H9 (cell line): ENCODE measurements around the gene WAPL. TPM values are rescaled to one million over a fixed set of nuclear protein-coding genes. Genes with fewer than 3 reads are reported as not detected.

ENCODE experiments used
- DNase-seq: peaks from one replicate; pipeline ENCODE4 v3.0.0-alpha.2; 2017
- H2AFZ ChIP-seq: one replicate; pipeline ENCODE4 v1.6.1; 2013; ENCODE audit warnings: mild to moderate bottlenecking, low read length, control low read depth, moderate library complexity
- H2AK5ac ChIP-seq: 2 replicates; pipeline ENCODE4 v1.6.1; 2013; ENCODE audit warnings: low read length, control low read depth, mixed read lengths; ENCODE audit not compliant: insufficient read length
- H2BK120ac ChIP-seq: one replicate; pipeline ENCODE4 v1.6.1; 2013; ENCODE audit warnings: low read depth, mild to moderate bottlenecking, low read length, control low read depth, inconsistent platforms; ENCODE audit not compliant: poor library complexity, severe bottlenecking
- H2BK12ac ChIP-seq: 2 replicates; pipeline ENCODE4 v1.6.1; 2013; ENCODE audit warnings: low read length, control low read depth, mixed read lengths, low read depth; ENCODE audit not compliant: insufficient read length
- H2BK15ac ChIP-seq: 2 replicates; pipeline ENCODE4 v1.6.1; 2013; ENCODE audit warnings: low read depth, low read length, control low read depth
- H2BK20ac ChIP-seq: one replicate; pipeline ENCODE4 v1.6.1; 2013; ENCODE audit warnings: low read depth, mild to moderate bottlenecking, low read length, control low read depth, inconsistent platforms; ENCODE audit not compliant: poor library complexity, severe bottlenecking
- H2BK5ac ChIP-seq: 2 replicates; pipeline ENCODE4 v1.6.1; 2013; ENCODE audit warnings: low read length, control low read depth, mixed read lengths; ENCODE audit not compliant: insufficient read length
- H3K14ac ChIP-seq: 2 replicates; pipeline ENCODE4 v1.6.1; 2013; ENCODE audit warnings: low read length, control low read depth; ENCODE audit not compliant: insufficient read depth
- H3K18ac ChIP-seq: 2 replicates; pipeline ENCODE4 v1.6.1; 2013; ENCODE audit warnings: low read depth, mild to moderate bottlenecking, mixed read lengths, low read length, control low read depth; ENCODE audit not compliant: insufficient read length
- H3K23ac ChIP-seq: 2 replicates; pipeline ENCODE4 v1.6.1; 2013; ENCODE audit warnings: low read length, control low read depth, mixed read lengths, low read depth; ENCODE audit not compliant: insufficient read length
- H3K23me2 ChIP-seq: 2 replicates; pipeline ENCODE4 v1.6.1; 2013; ENCODE audit warnings: low read depth, mild to moderate bottlenecking, mixed read lengths, low read length, control low read depth; ENCODE audit not compliant: insufficient read length, poor library complexity, severe bottlenecking
- H3K27ac ChIP-seq: 2 replicates; pipeline ENCODE4 v1.5.1; 2013; ENCODE audit warnings: low read length, control low read depth, mixed read lengths, low read depth; ENCODE audit not compliant: insufficient read length
- H3K27me3 ChIP-seq: 2 replicates; pipeline ENCODE4 v1.6.1; 2013; ENCODE audit warnings: low read length, control low read depth, inconsistent platforms; ENCODE audit not compliant: insufficient read depth
- H3K4ac ChIP-seq: 2 replicates; pipeline ENCODE4 v1.6.1; 2013; ENCODE audit warnings: low read depth, mild to moderate bottlenecking, control low read depth, inconsistent platforms, low read length, moderate library complexity
- H3K4me1 ChIP-seq: 2 replicates; pipeline ENCODE4 v1.6.1; 2013; ENCODE audit warnings: low read length, control low read depth, inconsistent platforms; ENCODE audit not compliant: insufficient read depth
- H3K4me2 ChIP-seq: 2 replicates; pipeline ENCODE4 v1.6.1; 2013; ENCODE audit warnings: low read length, control low read depth, mixed read lengths; ENCODE audit not compliant: insufficient read length, insufficient read depth
- H3K56ac ChIP-seq: 2 replicates; pipeline ENCODE4 v1.6.1; 2013; ENCODE audit warnings: low read depth, mild to moderate bottlenecking, mixed read lengths, low read length, control low read depth; ENCODE audit not compliant: insufficient read length
- H3K79me1 ChIP-seq: 2 replicates; pipeline ENCODE4 v1.6.1; 2013; ENCODE audit warnings: low read depth, mild to moderate bottlenecking, moderate library complexity, low read length, control low read depth, inconsistent platforms; ENCODE audit not compliant: insufficient read depth, poor library complexity, severe bottlenecking
- H3K79me2 ChIP-seq: 2 replicates; pipeline ENCODE4 v1.6.1; 2013; ENCODE audit warnings: low read length, control low read depth, inconsistent platforms; ENCODE audit not compliant: insufficient read depth
- H3K9ac ChIP-seq: 2 replicates; pipeline ENCODE4 v1.6.1; 2013; ENCODE audit warnings: low read length, control low read depth, mixed read lengths; ENCODE audit not compliant: insufficient read length; ENCODE audit errors: extremely low read depth
- H3K9me3 ChIP-seq: one replicate; pipeline ENCODE4 v1.6.1; 2013; ENCODE audit warnings: low read depth, low read length, inconsistent platforms; ENCODE audit not compliant: control insufficient read depth
- H3T11ph ChIP-seq: one replicate; pipeline ENCODE4 v1.6.1; 2013; ENCODE audit warnings: mild to moderate bottlenecking, low read length, control low read depth, inconsistent platforms
- H4K20me1 ChIP-seq: one replicate; pipeline ENCODE4 v1.6.1; 2013; ENCODE audit not compliant: control insufficient read depth, insufficient read length, insufficient read depth
- H4K5ac ChIP-seq: 2 replicates; pipeline ENCODE4 v1.6.1; 2013; ENCODE audit warnings: low read depth, mild to moderate bottlenecking, mixed read lengths, low read length, control low read depth; ENCODE audit not compliant: insufficient read length
- H4K8ac ChIP-seq: replicated peaks from 2 replicates; pipeline ENCODE4 v1.6.1; 2013; ENCODE audit warnings: low read length, control low read depth, mixed read lengths, low read depth; ENCODE audit not compliant: insufficient read length
- H4K91ac ChIP-seq: 2 replicates; pipeline ENCODE4 v1.6.1; 2013; ENCODE audit warnings: low read depth, mild to moderate bottlenecking, moderate library complexity, mixed read lengths, low read length, control low read depth; ENCODE audit not compliant: insufficient read length
- H3K27ac Mint-ChIP-seq, 3 experiments: 2 replicates in 2 of 3; 3 replicates in 1 of 3; pipeline ENCODE4 v1.8.0; 2020 to 2021; ENCODE audit warnings: mixed read lengths in 3 of 3, mild to moderate bottlenecking in 1 of 3, moderate library complexity in 1 of 3
- H3K27me3 Mint-ChIP-seq: 2 replicates; pipeline ENCODE4 v1.8.0; 2021; ENCODE audit warnings: low read depth, mild to moderate bottlenecking, moderate library complexity, mixed read lengths
- H3K36me3 Mint-ChIP-seq, 3 experiments: 2 replicates in 2 of 3; 3 replicates in 1 of 3; pipeline ENCODE4 v1.8.0; 2020 to 2021; ENCODE audit warnings: low read depth in 3 of 3, mixed read lengths in 3 of 3; ENCODE audit not compliant: insufficient read depth in 1 of 3
- H3K4me1 Mint-ChIP-seq, 2 experiments: 2 replicates each; pipeline ENCODE4 v1.8.0; 2020; ENCODE audit warnings: mixed read lengths in 2 of 2
- H3K4me3 Mint-ChIP-seq, 2 experiments: 2 replicates in 1 of 2; 3 replicates in 1 of 2; pipeline ENCODE4 v1.8.0; 2020 to 2021; ENCODE audit warnings: mild to moderate bottlenecking in 2 of 2, mixed read lengths in 2 of 2, moderate library complexity in 1 of 2
- H3K9me3 Mint-ChIP-seq, 2 experiments: 2 replicates in 1 of 2; 3 replicates in 1 of 2; pipeline ENCODE4 v1.8.0; 2020; ENCODE audit warnings: mild to moderate bottlenecking in 2 of 2, mixed read lengths in 2 of 2, moderate library complexity in 1 of 2
- WGBS: extraction: QIAGEN DNeasy Blood & Tissue Kit; methylation state at CpG from one replicate; pipeline ENCODE4 v1.1.7; 2013; ENCODE audit warnings: missing lambda C conversion rate, low lambda C conversion rate, mixed read lengths; ENCODE audit not compliant: insufficient read length; ENCODE audit errors: extremely low coverage; 5-methylcytosine and 5-hydroxymethylcytosine counted together
- total RNA-seq: library from RNA; stranded (reverse); gene quantifications from 2 replicates; pipeline ENCODE4 v1.2.1, GENCODE V29; 2021
- TF ChIP-seq, protein P1 (sequence below): fragments of 200-600 bp; sonication (generic); conservative IDR thresholded peaks from 3 replicates; pipeline ENCODE4 v1.8.0; 2021; ENCODE audit warnings: antibody characterized with exemption, mild to moderate bottlenecking

WAPL gene
- total RNA-seq, 1 experiment from 2014 or later: 61.4 TPM

DNA sequence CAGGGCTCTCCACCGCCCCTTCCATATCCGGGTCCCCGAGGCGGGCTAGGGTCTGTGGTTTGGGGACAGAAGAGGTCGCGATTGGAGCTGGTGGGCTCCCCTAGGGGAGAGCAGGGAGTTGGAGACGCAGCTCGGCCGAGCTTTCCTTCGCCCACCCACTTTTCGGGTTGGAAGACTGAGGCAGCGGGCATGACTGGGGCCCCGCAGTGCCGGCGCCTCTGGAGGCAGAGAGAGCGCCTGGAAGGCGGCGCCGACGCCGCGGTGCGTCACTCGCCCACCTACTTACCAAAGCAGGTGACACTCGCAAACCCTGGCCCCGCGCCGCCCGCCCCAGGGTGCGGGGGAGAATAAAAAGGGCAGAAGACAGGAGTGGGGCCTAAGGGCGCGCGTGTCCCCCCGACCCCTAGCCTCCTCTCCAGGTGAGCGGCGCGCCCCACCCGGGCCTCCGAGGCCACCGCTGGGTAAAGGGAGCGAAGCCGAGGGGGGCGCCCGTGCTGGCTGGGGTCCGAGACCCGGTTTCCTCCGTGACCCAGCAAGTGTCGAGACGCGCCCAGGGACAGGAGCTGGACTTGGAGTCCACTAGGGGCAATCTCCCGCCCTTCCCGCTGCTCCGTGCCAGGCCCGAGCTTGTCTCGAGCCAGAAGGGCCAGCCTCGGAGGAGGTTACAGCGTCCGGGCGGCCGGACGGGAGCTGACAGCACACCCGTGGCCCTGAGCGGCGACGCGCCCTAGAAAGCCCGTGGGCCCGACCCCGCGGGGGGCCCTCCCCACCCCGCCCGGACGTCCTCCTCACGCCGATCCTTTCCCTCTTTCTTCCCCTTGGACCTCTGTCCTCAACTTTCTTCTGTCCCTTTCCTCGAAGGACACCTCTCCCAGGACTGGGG, 120.6 kb downstream of the WAPL start:
- H2BK12ac ChIP-seq: no peak overlapping the region
- TF ChIP-seq, protein P1, sequence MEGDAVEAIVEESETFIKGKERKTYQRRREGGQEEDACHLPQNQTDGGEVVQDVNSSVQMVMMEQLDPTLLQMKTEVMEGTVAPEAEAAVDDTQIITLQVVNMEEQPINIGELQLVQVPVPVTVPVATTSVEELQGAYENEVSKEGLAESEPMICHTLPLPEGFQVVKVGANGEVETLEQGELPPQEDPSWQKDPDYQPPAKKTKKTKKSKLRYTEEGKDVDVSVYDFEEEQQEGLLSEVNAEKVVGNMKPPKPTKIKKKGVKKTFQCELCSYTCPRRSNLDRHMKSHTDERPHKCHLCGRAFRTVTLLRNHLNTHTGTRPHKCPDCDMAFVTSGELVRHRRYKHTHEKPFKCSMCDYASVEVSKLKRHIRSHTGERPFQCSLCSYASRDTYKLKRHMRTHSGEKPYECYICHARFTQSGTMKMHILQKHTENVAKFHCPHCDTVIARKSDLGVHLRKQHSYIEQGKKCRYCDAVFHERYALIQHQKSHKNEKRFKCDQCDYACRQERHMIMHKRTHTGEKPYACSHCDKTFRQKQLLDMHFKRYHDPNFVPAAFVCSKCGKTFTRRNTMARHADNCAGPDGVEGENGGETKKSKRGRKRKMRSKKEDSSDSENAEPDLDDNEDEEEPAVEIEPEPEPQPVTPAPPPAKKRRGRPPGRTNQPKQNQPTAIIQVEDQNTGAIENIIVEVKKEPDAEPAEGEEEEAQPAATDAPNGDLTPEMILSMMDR: no peak; the same call in 2 of the 3 replicates
- H4K8ac ChIP-seq: no peak overlapping the region
- H2AK5ac ChIP-seq: no peak overlapping the region
- H3K27me3 ChIP-seq: peaks cover 19% of the 10 kb centered on the region; the same call in 1 of the 2 replicates
- Mint-ChIP-seq H3K27ac (no peak overlapping the region), H3K4me1 (peaks cover 22 to 23% of the 10 kb centered on the region in 2 experiments), H3K4me3 (peak overlapping the region; percentile 75 to 82), H3K9me3 (peaks cover 0 to 6% of the 10 kb centered on the region in 2 experiments; a peak in 3 of 5 replicates), H3K27me3 (peaks cover 68% of the 10 kb centered on the region), H3K36me3 (peaks cover 0 to 4% (median 1%) of the 10 kb centered on the region in 3 experiments; a peak in 3 of 7 replicates)
- no peak overlapping the region for H3K23ac ChIP-seq
- no peak for DNase-seq
- H2BK20ac ChIP-seq: no peak overlapping the region
- no peaks in the 10 kb centered on the region for H3K9me3 ChIP-seq
- no peak overlapping the region for H3K56ac ChIP-seq
- no peak overlapping the region for H4K5ac ChIP-seq
- H4K20me1 ChIP-seq: no peaks in the 10 kb centered on the region
- no peak overlapping the region for H2BK5ac ChIP-seq
- H3T11ph ChIP-seq: no peak overlapping the region
- H3K79me1 ChIP-seq: no peaks in the 10 kb centered on the region
- no peak overlapping the region for H2BK15ac ChIP-seq
- H3K18ac ChIP-seq: no peak overlapping the region
- no peak overlapping the region for H4K91ac ChIP-seq
- H2AFZ ChIP-seq: no peak overlapping the region
- H3K79me2 ChIP-seq: no peaks in the 10 kb centered on the region
- peaks cover 6% of the 10 kb centered on the region; the same call in 1 of the 2 replicates for H3K4me1 ChIP-seq
- no peak overlapping the region for H3K4ac ChIP-seq
- no CpG with 5 or more reads among the region's 76 CpGs for WGBS
- H3K27ac ChIP-seq: no peak overlapping the region
- no peak overlapping the region for H3K9ac ChIP-seq
- H2BK120ac ChIP-seq: no peak overlapping the region
- peak overlapping the region; percentile 39 for H3K4me2 ChIP-seq
- H3K14ac ChIP-seq: no peak overlapping the region; the same call in 1 of the 2 replicates
- H3K23me2 ChIP-seq: peaks cover 15% of the 10 kb centered on the region
